GM04504 (cell line): ENCODE data around the gene ZIC5.

ENCODE experiments used
- DNase-seq: peaks from one replicate; pipeline ENCODE4 v3.0.0-alpha.2; 2012; ENCODE audit warnings: low read depth

Gene ZIC5

DNA sequence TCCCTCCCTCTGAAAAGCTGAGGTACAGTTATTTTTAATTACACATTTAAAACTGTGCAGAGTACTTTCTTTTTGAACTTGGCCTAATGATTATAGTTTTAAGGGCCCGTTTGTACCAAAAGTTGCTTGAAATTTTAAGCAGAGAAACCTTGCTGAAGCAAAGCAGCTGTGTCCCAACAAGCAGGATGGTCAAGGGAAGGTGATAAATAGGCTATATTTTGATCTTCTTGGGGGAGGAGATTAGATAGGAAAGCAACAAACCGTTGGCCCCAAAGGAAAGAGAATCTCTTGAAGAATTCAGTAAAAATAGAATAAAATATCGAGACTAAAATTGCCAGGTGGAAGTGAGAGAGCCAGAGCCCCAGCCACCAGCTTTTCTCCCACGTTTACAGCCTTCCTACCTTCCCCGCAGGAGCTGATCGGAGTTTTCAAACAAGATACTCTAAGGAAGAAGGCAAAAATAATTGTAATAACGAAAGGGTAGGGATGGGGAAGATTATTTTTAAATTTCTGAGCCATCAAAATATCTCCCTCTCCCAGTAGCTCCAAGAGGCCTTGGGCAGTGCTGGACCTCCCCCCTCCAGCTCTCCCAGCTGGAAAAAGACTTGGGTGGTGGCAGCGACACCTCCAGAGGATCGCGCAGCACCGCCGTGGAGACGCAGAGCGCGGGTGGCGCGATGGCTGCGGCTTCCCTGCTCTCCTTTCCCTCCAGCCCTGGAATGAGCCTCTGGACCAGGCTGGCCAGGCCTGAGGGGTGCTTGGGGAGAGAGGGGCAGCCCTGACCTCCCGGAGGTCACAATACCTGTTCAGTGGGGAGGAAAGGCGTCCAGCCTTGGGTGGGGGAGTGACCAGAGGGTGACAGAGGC lies 15.8 kb upstream of the ZIC5 start:
- DNase-seq, result no peak

DNA sequence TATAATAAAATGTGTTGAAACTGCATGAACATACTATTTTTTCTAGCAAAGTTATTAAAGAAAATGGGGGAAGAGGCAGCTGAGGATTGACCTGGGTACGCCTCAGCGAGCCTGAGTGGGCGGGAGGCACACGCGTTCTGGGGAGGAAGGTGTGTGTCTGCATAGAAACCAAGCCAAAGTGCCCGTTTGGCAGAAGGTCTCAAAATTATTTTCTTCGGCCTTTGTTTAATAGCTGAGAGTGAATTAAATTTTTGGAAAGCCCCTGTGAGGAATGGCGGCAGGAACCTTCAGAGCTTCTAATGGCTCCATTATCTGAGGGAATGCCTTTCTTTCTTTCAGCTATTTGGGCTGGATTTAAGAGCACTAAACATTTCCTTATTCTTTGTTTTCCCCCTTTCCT lies 15.2 kb upstream of the ZIC5 start:
- no peak for DNase-seq

DNA sequence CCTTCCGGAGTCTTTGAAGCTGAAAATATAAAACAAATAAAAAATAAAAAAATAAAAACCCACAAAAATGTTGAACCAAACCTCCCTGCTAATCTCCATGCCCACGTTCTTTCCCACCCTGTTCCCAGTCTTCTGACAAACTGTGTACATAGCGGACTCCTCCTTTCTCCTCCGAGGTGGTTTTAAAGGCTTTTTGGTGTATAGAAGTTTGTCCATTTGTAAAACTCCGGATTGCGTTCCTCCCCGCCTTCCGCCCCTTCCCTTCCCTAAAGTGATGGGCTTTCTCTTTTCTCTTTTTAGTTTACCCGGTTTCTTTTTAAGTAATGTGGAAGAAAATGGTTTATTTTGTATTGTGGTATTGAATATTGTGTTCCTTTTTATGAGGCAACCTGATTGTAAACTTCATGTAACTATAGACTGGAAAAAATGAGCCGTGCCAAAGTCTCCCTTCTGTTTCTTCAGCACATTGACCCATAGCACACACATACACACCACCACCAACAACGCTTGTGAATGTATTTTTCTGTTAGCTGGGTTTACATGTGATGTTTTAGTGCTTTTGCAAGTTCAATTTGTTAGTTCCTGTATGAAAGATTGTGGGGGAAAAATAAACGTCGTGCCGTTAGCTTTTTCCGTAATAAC lies 14.4 kb upstream of the ZIC5 start:
- no peak for DNase-seq

DNA sequence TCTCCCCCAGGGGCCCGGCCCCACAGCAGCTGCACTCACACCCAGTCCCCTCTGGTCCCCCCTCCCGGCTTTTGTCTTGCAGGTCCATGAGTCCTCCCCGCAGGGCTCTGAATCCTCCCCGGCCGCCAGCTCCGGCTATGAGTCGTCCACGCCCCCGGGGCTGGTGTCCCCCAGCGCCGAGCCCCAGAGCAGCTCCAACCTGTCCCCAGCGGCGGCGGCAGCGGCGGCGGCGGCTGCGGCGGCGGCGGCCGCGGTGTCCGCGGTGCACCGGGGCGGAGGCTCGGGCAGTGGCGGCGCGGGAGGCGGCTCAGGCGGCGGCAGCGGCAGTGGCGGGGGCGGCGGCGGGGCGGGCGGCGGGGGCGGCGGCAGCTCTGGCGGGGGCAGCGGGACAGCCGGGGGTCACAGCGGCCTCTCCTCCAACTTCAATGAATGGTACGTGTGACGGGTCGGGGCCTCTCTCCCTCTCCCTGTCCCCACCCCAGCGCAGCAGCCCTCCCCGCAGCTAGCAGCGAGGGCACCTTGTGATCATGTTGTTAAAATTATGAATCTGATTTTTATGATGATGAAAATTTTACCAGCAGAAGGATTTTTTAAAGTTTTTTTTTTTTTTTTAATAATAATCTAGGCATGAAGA lies 13.8 kb upstream of the ZIC5 start:
- DNase-seq, result no peak

DNA sequence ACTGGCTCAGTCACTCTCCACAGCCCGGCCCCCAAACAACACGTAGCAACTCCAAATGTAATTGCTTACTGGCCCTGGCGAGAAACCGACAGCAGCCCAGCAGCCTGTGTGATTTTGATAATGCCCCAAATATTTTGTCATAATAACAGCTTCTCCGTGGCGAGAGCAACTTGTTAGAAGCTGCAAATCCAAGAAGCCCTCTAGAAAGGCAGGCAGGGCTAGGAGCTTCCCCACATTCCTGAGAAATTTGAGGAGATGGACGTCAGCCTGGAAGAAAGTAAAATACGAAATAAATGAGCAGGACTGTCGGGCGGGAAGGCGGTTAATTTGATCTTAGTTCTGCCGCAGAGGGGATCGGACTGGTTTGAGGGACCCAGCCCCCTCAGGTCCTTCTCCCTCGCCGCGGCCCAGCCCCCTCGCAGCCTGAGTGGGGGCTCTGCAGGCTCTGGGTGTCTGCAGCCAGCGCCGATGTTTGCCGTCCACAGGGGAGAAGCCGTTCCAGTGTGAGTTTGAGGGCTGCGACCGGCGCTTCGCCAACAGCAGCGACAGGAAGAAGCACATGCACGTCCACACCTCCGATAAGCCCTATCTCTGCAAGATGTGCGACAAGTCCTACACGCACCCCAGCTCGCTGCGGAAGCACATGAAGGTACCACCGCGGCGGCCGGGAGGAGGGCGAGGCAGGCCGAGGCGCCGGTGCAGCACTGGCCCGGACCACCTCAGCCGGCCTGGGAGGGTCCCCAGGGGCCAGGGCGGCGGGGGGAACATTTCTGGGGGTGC lies 13.1 kb upstream of the ZIC5 start:
- DNase-seq, result no peak

DNA sequence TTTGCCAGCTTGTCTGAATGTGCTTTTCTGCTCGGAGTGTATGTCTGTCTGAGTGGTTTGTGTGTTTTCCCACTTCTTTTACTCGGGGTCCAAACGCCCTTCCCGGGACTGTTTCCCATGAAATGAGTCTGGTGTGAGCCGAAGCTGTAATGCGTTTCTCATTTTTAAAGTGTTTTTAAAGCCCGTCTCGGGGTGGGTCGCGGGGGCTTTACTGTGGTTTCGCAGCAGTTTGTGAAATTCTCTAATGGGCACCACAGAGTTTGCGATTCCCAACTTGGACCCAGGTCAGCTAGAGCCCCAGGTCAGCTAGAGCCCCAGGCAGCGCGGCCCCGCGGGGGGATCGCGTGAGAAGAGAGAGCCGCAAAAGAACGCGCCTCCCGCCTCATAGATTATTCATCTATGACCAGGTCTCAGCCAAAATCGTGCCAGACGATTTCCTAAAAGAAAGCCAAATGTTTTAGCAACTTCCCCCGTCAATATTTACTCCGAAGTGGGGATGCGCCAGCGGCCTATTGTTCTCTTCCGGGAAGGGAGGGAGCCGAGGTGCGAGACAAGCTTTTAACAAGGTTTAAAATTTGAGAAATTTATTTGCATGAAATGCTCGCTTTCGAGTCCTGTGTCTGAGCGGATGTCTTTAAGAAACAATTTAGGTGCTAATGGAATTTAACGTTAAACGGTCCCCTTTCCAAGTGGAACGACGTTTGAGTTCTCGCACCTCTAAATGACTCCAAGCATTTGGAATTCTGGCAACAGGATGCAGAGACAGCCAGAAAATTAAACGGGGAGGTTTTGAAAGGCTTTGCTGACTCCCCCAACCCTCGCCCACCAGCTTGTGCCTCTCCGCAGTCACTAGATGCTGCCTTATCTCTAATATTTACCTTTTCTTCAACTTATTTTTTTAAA lies 12.2 kb upstream of the ZIC5 start:
- DNase-seq, result no peak

DNA sequence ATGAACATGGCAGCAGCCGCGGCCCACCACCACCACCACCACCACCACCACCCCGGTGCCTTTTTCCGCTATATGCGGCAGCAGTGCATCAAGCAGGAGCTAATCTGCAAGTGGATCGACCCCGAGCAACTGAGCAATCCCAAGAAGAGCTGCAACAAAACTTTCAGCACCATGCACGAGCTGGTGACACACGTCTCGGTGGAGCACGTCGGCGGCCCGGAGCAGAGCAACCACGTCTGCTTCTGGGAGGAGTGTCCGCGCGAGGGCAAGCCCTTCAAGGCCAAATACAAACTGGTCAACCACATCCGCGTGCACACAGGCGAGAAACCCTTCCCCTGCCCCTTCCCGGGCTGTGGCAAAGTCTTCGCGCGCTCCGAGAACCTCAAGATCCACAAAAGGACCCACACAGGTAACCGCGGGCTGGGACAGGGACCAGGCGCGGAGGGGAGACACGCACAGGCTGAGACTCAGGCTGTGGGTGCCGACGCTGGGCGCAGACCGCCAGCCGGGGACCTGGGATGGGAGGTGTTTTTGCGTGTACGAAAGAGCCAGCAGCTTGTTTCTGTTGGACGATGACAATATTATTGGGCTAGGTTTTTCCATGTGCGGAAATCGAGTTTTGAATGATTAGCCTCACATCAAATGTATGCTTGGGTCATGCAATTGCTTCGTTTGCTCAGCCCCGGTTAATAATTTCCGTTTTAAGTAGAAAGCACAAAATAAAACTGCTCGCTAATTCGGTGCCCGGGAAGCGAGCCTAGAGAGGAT lies 11.3 kb upstream of the ZIC5 start:
- DNase-seq, result no peak

DNA sequence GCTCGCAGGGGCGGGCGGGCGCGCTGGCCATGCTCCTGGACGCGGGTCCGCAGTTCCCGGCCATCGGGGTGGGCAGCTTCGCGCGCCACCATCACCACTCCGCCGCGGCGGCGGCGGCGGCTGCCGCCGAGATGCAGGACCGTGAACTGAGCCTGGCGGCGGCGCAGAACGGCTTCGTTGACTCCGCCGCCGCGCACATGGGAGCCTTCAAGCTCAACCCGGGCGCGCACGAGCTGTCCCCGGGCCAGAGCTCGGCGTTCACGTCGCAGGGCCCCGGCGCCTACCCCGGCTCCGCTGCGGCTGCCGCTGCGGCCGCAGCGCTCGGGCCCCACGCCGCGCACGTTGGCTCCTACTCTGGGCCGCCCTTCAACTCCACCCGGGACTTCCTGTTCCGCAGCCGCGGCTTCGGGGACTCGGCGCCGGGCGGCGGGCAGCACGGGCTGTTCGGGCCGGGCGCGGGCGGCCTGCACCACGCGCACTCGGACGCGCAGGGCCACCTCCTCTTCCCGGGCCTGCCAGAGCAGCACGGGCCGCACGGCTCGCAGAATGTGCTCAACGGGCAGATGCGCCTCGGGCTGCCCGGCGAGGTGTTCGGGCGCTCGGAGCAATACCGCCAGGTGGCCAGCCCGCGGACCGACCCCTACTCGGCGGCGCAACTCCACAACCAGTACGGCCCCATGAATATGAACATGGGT lies 10.6 kb upstream of the ZIC5 start:
- no peak for DNase-seq

DNA sequence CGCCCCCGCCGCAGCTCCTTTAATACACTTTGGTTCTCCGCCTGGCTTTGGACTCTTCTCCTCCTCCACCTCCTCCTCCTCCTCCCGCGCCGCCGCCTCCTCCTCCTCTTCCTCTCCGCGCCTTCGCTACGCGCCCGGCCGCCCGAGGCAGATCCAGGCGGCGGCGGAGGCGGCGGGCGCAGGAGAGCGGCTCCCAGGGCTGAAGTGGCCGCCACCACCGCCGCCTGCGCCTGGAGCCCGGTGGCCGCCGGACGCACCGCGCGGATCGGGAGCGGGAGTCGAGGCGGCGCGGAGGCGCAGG lies 10.1 kb upstream of the ZIC5 start, which contains the start of gene ZIC2:
Gene ZIC2 (plus strand): TSS at position 50 of the 301 bp plus-strand sequence. CDS start 281 bp downstream, outside the sequence.
- no peak for DNase-seq

DNA sequence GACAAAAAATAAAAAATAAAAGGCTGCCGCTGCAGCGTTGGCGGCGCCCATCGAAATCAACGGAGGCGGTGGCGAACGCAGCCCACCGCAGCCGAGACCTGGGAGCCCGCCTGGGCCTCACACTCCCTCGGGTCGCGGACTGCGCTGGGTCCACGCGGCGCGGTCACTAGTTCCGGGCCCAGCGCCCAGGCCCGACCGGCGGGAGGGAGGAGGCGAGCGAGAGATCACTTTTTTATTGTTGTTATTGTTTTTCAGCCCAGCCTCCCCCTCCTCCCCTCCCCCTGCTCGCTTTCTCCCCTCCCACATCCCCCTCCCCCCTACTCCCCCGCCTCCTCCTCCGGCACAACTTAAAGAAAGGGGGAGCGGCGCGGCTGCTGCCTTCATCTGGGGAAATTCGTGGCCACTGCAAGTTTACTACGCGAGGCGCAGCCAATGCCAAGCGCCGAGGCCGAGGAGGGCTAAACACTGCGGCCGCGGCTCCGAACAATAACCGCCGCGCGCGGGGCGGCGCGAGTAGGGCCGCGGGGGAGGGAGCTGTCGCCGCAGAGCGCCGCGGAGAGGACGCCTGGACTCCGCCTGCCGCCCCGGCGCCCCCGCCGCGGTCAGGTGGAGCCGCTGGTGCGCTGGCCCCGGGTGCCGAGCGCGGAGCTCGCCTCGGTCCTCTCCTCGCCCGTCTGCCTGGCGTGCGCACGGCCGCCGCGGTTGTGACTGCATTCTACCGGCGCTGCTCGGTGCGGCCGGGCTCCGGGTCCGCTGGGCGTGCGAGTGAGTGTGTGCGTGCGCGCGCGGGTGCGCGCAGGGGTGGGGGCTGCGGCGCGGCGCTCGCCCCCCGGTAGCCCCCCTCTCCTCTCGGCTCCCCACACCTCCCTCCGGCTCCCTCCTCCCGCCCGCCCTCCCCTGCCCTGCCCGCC lies 9.5 kb upstream of the ZIC5 start:
- no peak for DNase-seq

DNA sequence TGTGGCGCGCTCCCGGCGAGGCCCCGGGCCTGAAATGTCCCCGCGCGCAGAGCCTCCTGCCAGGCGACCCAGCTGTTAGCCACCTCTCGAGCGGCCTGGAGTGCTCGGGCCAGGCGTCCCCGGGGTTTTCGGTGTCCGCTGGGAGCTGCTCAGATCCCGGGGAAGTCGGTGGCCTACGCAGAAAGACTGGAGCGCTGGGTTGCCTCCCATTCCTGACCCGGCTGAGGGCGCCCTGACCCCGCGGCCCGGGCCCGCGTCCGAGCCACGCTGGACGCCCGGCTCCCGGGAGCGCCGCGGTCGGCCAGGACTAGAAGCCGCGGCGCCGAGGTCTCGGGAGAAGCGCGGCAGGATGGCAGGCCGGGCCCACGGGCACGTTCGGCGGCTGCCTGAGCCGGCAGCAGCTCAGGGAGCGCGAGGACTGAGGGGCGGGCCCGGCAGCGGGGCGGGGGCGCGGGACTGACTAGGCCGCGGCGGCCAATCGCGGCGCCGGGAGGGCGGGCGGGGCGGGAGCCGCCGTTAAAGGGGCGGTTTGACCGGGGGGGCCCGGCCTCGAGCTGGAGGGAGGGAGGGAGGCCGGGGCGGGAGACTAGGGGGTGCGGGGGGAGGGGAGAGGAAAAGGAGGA lies 8.7 kb upstream of the ZIC5 start:
- no peak for DNase-seq

DNA sequence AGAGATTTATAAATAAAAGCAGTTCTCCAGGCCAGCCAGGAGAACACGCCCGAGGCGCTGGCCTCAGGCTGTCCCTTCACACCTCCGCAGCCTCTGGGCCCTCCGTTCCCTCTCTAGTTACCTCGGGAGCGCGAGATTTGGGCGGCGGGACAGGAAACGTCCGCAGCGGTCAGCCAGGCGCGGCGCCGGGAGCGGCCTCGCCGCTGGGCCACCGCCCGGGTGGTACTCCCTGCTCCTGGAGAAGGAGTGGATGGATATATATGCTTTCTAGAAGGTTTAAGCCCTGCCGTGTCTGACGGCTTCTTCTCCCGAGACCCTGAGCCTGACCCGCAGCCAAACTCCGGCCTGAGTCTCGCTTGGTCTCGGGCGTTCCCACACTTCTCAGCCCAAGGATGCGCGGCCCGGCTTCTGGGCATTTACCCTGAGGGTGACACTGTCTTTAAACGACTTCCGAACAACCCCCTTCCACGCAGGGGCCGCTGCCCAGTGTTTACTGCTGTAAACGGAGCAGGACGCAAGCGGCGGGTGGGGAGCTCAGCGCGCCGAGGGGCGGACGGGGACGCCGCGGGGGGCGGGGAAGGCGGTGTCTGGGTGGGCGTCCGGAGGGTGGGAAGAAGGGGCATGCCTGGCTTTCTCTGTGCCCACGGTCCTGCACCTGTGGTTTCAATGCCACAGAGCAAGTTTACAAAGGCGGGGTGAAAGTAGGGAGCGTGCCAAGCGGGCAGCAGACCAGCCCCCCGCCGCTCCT lies 8.1 kb upstream of the ZIC5 start:
- no peak for DNase-seq

DNA sequence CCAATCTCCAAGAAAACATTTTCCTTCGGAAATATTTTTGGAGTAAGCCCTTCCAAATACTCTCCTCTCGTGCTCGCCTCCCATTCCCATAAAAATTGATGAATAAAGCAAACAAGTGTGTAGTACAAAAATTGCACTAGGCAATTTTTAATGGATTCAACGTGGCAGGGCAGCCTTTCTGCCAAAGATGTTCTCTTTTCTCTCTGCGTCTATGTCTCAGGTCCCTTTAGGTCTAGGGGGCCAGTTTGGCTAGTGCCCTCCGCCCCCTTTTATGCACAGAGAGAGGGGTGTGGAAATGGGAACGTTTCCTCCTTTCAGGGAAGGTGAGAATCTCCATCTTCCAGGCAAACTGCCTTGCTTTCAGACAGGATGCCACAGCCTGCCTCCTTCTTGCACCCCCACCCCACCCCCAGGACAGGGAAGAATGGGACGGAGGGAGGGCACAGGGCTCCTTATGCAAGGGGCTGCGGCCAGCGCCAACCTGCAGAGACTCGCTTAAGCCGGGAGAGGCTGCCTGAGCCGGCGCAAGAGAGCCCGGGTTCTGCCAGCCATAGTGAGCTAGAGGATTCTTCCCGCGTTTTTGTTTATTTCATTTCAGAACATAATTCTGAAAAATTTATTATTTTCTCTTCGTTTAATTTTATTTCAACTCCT lies 7.4 kb upstream of the ZIC5 start:
- DNase-seq, result no peak

DNA sequence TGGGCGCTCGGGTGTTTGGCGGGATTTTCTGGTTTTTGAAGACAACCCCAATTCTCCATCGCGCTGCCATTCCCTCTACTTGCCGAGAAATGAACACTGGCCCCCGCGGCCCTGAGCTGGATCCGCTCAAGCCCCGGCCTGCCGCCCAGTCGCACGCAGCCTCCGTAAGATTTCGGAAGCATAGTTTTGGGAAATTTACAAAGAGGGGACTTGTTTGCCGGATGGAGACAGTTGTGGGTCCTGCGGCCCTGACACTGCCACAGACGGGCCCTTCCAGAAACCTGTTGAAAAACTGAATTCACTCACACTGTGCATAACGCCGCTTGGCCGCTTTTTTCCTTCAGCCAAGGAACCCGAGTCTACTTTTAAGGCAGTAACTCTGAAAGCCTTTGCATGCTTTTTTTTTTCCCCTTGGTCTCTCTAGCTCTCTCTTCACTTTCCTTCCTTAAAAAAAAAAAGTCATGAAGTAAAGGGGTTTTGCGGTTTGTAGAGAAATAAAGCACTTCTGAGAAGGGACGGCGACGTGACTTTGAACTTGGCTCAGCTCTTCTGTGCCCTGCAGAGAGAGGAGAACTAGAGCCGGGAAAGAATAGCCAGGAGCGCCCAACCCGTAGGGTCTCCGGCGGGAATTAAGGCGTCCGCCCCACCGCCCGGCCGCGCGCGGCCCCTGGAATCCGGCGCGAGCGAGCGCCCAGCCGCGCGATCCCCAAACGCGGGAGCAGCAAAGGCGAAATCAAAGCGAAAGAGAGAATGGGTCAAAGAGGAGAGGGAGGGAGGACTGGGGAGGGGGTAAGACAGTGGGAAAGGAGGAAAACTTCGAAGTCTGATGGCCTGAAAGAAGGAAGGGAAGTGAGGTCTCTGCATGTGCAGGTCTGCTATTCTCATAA lies 6.6 kb upstream of the ZIC5 start:
- no peak for DNase-seq

DNA sequence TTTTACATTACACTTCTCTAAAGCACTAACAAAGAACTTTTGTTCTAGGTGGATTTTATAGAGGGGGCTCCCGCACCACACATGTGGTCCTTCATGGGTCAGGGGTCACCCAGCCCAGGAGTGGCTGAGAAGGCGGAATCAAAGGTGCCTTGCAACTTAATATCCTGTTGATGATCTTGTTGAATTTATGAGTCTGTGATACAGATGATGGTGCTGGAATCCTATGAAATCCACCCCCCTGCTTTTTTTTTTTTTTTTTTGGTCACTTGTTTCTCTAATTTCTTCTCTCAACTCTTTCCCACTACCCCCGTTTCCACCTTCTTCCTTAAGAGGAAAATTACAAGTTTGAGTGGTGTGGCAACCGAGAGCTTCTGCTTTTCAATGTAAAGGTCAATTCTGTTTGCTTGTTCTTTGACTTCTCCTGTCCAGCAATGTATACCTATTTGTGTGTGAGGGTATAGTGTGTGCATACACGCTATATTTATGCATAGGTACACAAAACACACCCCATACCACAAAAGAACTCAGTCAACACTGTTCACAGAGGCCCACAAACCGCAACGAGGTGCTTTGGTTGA lies 5.9 kb upstream of the ZIC5 start:
- DNase-seq, result no peak

DNA sequence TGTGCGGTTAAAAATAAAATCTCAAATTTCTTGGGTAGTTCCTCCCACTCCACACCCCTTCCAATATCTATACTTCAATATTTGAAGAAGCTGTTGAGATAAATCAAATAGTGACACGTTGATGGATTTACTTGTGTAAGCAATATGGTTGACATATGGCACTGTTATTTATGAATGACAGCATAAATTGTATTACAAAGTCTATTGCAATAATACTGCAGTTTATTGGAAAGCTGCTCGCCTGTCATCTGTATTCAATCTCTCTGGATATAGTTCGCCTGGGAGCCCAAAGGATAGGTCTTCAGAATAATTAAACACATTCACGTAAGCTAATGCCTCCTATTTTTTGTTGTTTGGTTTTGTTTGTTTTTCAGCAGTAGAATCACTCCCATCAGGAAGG lies 5.0 kb upstream of the ZIC5 start:
- DNase-seq, result no peak
